ENCODE results near the gene KDM4B. TPM values are rescaled to one million over a fixed set of nuclear protein-coding genes. Genes with fewer than 3 reads are reported as not detected.

KDM4B gene
- total and polyA plus RNA-seq, 9 of the 15 experiments (the other 6 are each of a cell fraction or from before 2014, with no cell fraction given), result 0.21 to 29.9 (median 7.3) TPM

GRCh38 chr19:5145521-5146511 is 176.9 kb downstream of the KDM4B start:
- Histone ChIP-seq H3K27ac (ENCODE audit: extremely low read depth, low read depth, low read length) (no peak overlapping the region), H3K9me1 (ENCODE audit: control insufficient read depth, insufficient read depth, low read length) (no peaks in the 10 kb centered on the region), H4K20me1 (replicated peaks; ENCODE audit: control insufficient read depth, insufficient read depth, low read length) (no peaks in the 10 kb centered on the region), H3K4me3 (no peak overlapping the region), H3K36me3 (ENCODE audit: control insufficient read depth, insufficient read depth, low read length) (peaks cover 11% of the 10 kb centered on the region; the same call in 2 of the 3 replicates), H3K9me3 (replicated peaks; ENCODE audit: control insufficient read depth, insufficient read depth, low read depth, low read length) (no peaks in the 10 kb centered on the region), H3K79me2 (ENCODE audit: control insufficient read depth, insufficient read depth, low read length) (no peaks in the 10 kb centered on the region), H3K9ac (ENCODE audit: insufficient read depth in 1 of 2, low read depth in 2 of 2, low read length in 2 of 2) (no peak overlapping the region), H3K4me2 (ENCODE audit: insufficient read depth, low read length) (no peak overlapping the region), H2AFZ (ENCODE audit: low read depth, low read length) (no peak overlapping the region), H3K4me1 (replicated peaks in 1 of 2; ENCODE audit: control insufficient read depth in 2 of 2, insufficient read depth in 2 of 2, low read length in 2 of 2) (peaks cover 0 to 27% of the 10 kb centered on the region in 2 experiments; a peak in 1 of 5 replicates), H3K27me3 (ENCODE audit: control insufficient read depth in 2 of 2, insufficient read depth in 2 of 2, low read length in 2 of 2) (no peaks in the 10 kb centered on the region)
- intact Hi-C loops (cut with micrococcal nuclease), result no loop called here
- CTCF ChIA-PET (ENCODE audit: low intra/inter-chr PET ratio), result no interaction called here
- ATAC-seq (no peak), FAIRE-seq (no peak), DNase-seq (ENCODE audit: extremely low read depth in 1 of 4, low spot score in 3 of 4) (no peak)
- in situ Hi-C loops (cut with MboI), result no loop called here
- POLR2A ChIA-PET, result interaction anchor here (0.6 to 1.4 kb wide), 3 partner anchors 9 to 845 kb away, joined by 3 to 4 read pairs (median 4); no protein-coding TSS in a partner anchor
- WGBS (ENCODE audit: insufficient coverage, low coverage, missing lambda C conversion rate), result 95% methylated on average over 33 of the region's 52 CpGs
- 0 out of 2 replicates have a peak, but pooled peaks have one; percentile 12 for TF ChIP-seq ZNF740 (CRISPR knock-in tag; IDR thresholded peaks at IDR 0.05)
- no peak for TF ChIP-seq ZNF740 (tag; IDR thresholded peaks at IDR 0.05)
- no peak for TF ChIP-seq PRPF4 (IDR thresholded peaks at IDR 0.05; ENCODE audit: insufficient read depth, low read depth, low read length, poor library complexity, severe bottlenecking)
- no TSS peak for BruUV-seq (replicated peaks)
